GM12891 (cell line): ENCODE results near the gene SFTA2.

ENCODE experiments used
- POLR2A ChIP-seq: IDR thresholded peaks from 2 replicates; pipeline ENCODE4 v1.6.1; 2011; ENCODE audit warnings: low read depth, low read length, control low read depth
- POLR2AphosphoS5 ChIP-seq: IDR thresholded peaks from 2 replicates; pipeline ENCODE4 v1.6.1; 2011; ENCODE audit warnings: low read depth, low read length, control low read depth

DNA sequence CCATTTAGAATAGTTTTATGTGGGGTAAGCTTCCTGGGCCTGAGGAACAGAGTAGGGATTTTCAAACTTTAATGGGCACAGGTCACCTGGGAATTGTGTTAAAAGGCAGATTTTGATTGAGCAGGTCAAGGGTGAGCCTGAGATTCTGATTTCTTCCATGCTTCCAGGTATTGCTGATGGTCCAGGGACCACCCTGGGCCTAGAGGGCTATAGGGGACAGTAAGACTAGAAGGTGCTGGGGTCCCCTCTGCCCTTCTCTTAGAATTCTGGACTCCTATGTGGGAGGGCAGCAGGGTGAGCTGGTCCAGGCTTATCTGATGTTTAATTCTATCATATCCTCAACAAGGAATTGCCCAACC is 45.1 kb downstream of the SFTA2 start:
- no peak for TF ChIP-seq POLR2A
- no peak for TF ChIP-seq POLR2AphosphoS5
